Stimulated activated CD4-positive, alpha-beta T cell treated with anti-CD3 and anti-CD28 coated beads, Interleukin-4, amount 100 ng/mL, for 1 hour (primary cell): ENCODE results near the gene BMPR1B.
"Not testable (repeated sequence)": the region's sequence is repeated elsewhere in the genome, so short reads cannot be mapped to it uniquely, and the experiment has no call there.

ENCODE experiments used
- DNase-seq: peaks from one replicate; pipeline ENCODE4 v3.0.0-alpha.2; 2020

Gene BMPR1B

GRCh38 chr4:95155759-95156451 lies 398.1 kb downstream of the BMPR1B start:
- DNase-seq, result no peak

GRCh38 chr4:95156452-95156765 lies 398.7 kb downstream of the BMPR1B start:
- no peak for DNase-seq

GRCh38 chr4:95157596-95157995 lies 399.8 kb downstream of the BMPR1B start:
- DNase-seq, result no peak

- DNase-seq, result no peak
These were observed 400.3 kb downstream of the BMPR1B start for GRCh38 chr4:95158045-95158444.

- no peak for DNase-seq
These were observed 400.9 kb downstream of the BMPR1B start for GRCh38 chr4:95158626-95159025.

GRCh38 chr4:95159384-95159783 lies 401.6 kb downstream of the BMPR1B start:
- no peak for DNase-seq

- no peak for DNase-seq
These were observed 404.2 kb downstream of the BMPR1B start for GRCh38 chr4:95161781-95162469.

GRCh38 chr4:95162867-95163266 lies 405.1 kb downstream of the BMPR1B start:
- DNase-seq, result no peak

- no peak for DNase-seq
These were observed 408.3 kb downstream of the BMPR1B start for GRCh38 chr4:95165926-95166524.

GRCh38 chr4:95167805-95168204 lies 410.1 kb downstream of the BMPR1B start:
- no peak for DNase-seq

GRCh38 chr4:95170176-95170575 lies 412.4 kb downstream of the BMPR1B start:
- no peak for DNase-seq

GRCh38 chr4:95171377-95171776 lies 413.6 kb downstream of the BMPR1B start:
- DNase-seq, result not testable (repeated sequence)

- DNase-seq, result no peak
These were observed 421.2 kb downstream of the BMPR1B start for GRCh38 chr4:95178938-95179337.

- DNase-seq, result no peak
These were observed 422.9 kb downstream of the BMPR1B start for GRCh38 chr4:95180531-95181242.

- DNase-seq, result no peak
These were observed 423.7 kb downstream of the BMPR1B start for GRCh38 chr4:95181243-95181995.

GRCh38 chr4:95181996-95182306 lies 424.2 kb downstream of the BMPR1B start:
- DNase-seq, result no peak

- no peak for DNase-seq
These were observed 426.1 kb downstream of the BMPR1B start for GRCh38 chr4:95183656-95184408.

GRCh38 chr4:95186666-95187065 lies 428.9 kb downstream of the BMPR1B start:
- no peak for DNase-seq

- DNase-seq, result no peak
These were observed 431.1 kb downstream of the BMPR1B start for GRCh38 chr4:95188701-95189370.

- DNase-seq, result no peak
These were observed 433.1 kb downstream of the BMPR1B start for GRCh38 chr4:95190751-95191436.

GRCh38 chr4:95191537-95191936 lies 433.8 kb downstream of the BMPR1B start:
- no peak for DNase-seq
